Astrocyte of the cerebellum (primary cell): ENCODE results near the gene GINS1.

Experiments
- DNase-seq: peaks from one replicate; pipeline ENCODE4 v3.0.0-alpha.2; 2011; ENCODE audit warnings: low read depth
- H3K4me3 ChIP-seq: 2 replicates; pipeline ENCODE4 v1.5.1; 2011; ENCODE audit warnings: mild to moderate bottlenecking, low read depth, low read length, moderate library complexity
- in situ Hi-C: cut with HindIII; loops from 2 replicates; pipeline ENCODE4 v1.10.0; 2017; ENCODE audit warnings: low sequenced_read_pairs
- TF ChIP-seq, protein P1 (sequence below): IDR thresholded peaks from 2 replicates; pipeline ENCODE4 v1.5.1; 2012; ENCODE audit warnings: low read length, low read depth, moderate library complexity, mild to moderate bottlenecking; ENCODE audit errors: missing control alignments

The GINS1 gene

DNA sequence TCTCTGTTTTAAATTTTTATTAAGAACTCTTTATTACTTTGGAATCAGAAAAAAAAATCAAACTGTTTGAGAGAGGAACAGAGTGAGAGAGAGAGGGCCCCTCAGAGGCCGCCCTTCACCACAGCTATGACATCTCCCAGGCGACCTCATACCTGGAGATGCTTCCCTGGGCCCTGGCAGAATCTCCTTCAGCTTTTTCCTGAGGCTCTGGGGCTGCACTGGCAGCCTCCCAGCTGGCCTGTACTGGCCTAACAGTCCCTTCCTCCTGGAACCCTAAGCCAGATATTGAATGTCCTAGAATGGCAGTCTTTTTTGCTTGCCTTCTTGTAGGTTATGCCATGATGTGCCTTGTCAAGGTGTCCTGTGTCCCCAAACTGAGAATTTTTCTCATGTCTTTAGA lies 30.6 kb upstream of the GINS1 start:
- H3K4me3 ChIP-seq = no peak overlapping the region
- TF ChIP-seq, protein P1, sequence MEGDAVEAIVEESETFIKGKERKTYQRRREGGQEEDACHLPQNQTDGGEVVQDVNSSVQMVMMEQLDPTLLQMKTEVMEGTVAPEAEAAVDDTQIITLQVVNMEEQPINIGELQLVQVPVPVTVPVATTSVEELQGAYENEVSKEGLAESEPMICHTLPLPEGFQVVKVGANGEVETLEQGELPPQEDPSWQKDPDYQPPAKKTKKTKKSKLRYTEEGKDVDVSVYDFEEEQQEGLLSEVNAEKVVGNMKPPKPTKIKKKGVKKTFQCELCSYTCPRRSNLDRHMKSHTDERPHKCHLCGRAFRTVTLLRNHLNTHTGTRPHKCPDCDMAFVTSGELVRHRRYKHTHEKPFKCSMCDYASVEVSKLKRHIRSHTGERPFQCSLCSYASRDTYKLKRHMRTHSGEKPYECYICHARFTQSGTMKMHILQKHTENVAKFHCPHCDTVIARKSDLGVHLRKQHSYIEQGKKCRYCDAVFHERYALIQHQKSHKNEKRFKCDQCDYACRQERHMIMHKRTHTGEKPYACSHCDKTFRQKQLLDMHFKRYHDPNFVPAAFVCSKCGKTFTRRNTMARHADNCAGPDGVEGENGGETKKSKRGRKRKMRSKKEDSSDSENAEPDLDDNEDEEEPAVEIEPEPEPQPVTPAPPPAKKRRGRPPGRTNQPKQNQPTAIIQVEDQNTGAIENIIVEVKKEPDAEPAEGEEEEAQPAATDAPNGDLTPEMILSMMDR = no peak
- DNase-seq = no peak
- in situ Hi-C loops = no loop called here

DNA sequence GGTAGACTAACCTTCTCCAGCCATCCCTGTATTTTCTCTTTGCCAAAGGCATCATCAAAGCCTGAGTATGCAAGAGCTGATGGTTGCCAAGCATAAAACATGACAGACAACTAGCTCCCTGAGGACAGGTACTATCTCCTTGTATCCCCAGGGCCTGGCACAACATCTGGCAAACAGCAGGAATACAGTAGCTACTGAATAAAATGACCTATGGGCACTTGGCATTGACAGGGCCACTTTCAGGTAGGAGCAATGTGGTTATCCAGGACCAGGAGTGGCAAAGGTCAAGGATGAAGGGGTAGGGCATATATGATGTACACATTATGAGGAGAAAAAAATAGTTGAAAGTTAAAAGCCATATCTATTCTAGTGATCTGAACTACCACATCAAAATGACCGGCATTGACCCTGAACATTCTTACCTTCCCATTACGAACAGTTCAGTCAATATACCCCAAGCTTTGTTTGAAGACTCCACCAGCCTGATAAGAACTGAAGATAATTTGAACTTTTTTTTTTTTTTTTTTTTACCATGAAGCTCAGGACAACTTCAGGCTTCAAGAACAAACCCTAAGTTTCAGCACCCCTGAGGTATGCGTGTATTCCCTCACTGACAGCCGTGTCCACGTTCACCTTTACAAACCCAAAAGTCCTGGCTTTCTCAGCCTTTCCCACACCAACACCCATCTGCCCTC lies 29.1 kb upstream of the GINS1 start:
- TF ChIP-seq, protein P1 = no peak
- no peak for DNase-seq
- no peak overlapping the region for H3K4me3 ChIP-seq
- in situ Hi-C loops = no loop called here

DNA sequence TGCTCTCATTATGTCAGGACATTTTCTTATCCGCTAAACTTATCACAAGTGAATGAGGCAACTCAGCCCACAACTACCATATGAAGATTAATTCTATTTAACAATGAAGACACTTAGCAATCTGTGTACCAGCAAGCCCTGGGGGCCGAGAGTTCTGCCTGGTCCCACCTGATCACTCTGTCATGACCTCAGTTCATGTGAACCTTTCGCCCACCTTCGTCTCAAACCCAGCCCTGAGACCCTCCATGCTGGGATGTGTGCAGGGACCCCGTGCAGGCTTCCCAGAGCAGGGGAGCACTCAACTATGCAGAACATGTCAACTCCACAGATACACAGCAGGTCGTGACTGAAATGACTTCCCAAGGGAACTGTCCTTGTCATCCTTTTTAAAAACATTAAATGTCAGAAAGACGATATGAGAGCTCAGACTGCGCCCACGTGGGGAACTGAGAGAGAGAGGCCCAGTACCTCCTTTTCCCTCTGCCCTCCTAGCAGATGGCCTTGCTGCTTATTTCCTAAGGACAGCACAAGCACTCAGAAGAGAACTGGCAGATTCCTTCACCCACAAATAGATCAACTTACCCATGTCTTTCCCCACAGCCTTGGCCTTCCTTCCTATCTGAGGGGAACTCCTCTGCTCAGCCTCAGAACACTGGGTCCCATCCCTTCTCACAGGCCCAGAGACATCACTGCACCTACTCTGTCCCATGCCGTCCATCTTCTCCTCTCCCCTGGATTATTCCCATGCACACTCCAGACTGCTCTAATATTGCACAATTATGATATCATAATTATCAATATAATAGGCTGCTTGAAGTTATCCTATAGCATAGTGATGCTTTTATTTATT lies 28.4 kb upstream of the GINS1 start:
- in situ Hi-C loops = no loop called here
- H3K4me3 ChIP-seq = no peak overlapping the region
- TF ChIP-seq, protein P1 = no peak
- no peak for DNase-seq

DNA sequence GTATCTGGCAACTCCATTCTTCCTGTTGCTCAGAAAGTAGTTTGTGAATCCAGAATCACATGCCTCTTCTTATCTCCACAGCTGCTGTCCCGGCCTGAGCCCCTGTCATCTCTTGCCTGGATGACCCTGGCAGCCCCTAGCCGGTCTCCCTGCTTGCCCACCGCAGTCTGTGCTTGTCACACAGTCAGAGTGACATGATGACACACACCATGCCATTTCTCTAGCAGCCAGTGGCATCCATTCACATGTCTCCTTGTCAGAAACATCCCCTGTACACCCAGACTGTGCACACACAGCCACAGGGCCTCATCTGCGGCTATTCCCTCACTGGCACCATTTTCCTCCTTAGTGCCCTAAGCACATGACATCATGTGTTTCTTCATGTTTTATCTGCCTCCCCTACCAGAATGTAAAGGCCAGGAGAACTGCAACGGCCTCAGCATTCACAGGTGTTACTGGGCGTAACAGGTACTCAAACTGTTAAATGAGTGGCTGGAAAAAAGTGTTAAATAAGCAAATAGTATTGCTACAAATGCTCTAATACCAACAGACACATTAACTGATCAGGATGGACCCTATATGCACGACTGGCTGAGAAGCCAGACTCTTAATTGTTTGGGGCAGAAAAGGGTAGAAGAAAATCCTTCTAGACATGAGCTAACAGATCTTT lies 26.4 kb upstream of the GINS1 start:
- H3K4me3 ChIP-seq = no peak overlapping the region
- in situ Hi-C loops = no loop called here
- DNase-seq = no peak
- TF ChIP-seq, protein P1 = no peak

DNA sequence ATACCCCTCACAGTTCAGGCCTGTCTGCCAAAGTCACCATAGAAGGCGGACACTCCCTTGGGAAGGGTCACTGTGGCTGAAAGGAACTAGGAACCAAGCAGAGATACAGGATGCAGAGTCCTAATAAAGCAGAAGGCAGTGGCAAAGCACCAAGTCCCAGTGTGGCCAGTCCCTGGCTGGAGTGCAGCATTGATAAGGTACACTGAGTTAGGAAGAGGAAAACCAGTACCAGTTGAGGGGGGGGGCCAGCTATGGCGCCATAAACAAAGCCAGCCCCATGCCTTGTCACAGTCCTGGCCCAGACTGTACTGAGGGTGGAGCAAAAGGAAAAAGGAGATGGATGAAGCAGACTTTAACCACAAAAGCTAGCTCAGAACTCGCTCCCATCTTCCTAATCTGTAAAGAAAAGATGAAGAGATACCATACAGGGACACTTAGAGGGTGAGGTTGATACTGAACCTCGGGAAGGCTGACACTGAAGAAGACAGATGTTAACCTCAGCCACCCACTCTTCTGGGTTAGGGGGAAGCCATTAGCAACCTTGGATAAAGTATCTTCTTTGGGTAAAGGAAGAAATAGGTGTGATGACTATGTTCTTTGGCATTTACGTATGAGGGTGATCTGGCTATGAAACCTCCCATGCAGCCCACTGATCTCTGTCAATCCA lies 24.6 kb upstream of the GINS1 start:
- TF ChIP-seq, protein P1 = no peak
- H3K4me3 ChIP-seq = no peak overlapping the region
- in situ Hi-C loops = no loop called here
- DNase-seq = no peak

DNA sequence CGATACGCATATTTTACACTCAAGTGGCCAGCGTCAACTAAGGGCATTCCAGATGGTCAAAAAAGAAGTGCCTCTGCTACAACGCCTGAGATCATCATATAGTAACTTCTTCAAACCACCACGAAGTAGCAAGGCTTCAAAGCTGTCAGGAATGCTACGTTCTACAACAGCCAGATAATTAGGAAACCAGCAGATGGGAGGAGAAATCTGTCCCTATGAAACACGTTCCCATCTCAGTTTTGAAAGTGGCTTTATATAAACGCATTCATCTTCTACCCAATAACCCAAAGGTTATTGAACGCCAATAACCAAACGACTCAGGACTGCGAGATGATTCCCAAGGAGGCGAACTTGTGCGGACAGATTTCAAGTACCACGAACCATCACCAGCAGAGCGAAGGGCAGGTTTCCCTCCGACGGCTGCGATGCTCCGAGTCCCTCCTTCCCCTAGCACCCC lies 18.0 kb upstream of the GINS1 start:
- in situ Hi-C loops = no loop called here
- no peak for DNase-seq
- peak overlapping the region; percentile 90 for H3K4me3 ChIP-seq
- TF ChIP-seq, protein P1 = no peak
